PFSK-1 (cell line): ENCODE data around the gene TATDN3. TPM values are rescaled to one million over a fixed set of nuclear protein-coding genes. Genes with fewer than 3 reads are reported as not detected.

Experiments used
- FOXP2 ChIP-seq: optimal IDR thresholded peaks from 2 replicates; pipeline ENCODE3; 2011; ENCODE audit warnings: borderline replicate concordance, control low read depth, inconsistent platforms; ENCODE audit not compliant: insufficient read depth; ENCODE audit errors: extremely low read length, extremely low read depth
- POLR2AphosphoS5 ChIP-seq: IDR thresholded peaks from 2 replicates; pipeline ENCODE4 v1.6.1; 2012; ENCODE audit warnings: low read depth, mild to moderate bottlenecking, control low read depth, low read length, moderate library complexity
- REST ChIP-seq, 2 experiments: IDR thresholded peaks; 2 replicates each; pipeline versions ENCODE4 v1.6.1 to v1.8.0; 2011 to 2012; ENCODE audit warnings: low read depth in 2 of 2, low read length in 2 of 2, control low read depth in 1 of 2, inconsistent platforms in 1 of 2, mild to moderate bottlenecking in 1 of 2, moderate library complexity in 1 of 2; ENCODE audit not compliant: insufficient read depth in 1 of 2
- SIN3A ChIP-seq: IDR thresholded peaks from 2 replicates; pipeline ENCODE4 v1.6.1; 2012; ENCODE audit warnings: mild to moderate bottlenecking, low read length, moderate library complexity, borderline replicate concordance; ENCODE audit not compliant: insufficient read depth
- TAF1 ChIP-seq: IDR thresholded peaks from 2 replicates; pipeline ENCODE4 v1.6.1; 2012; ENCODE audit warnings: low read length, control low read depth, borderline replicate concordance; ENCODE audit not compliant: insufficient read depth
- polyA plus RNA-seq: library from polyadenylated mRNA; unstranded; fragments of >200 nt; gene quantifications from one replicate; pipeline ENCODE4 v1.2.1, GENCODE V29; 2012; ENCODE audit warnings: low read depth, missing spikeins; ENCODE audit not compliant: insufficient read length

Gene TATDN3, protein sequence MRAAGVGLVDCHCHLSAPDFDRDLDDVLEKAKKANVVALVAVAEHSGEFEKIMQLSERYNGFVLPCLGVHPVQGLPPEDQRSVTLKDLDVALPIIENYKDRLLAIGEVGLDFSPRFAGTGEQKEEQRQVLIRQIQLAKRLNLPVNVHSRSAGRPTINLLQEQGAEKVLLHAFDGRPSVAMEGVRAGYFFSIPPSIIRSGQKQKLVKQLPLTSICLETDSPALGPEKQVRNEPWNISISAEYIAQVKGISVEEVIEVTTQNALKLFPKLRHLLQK
- polyA plus RNA-seq, result 20.5 TPM

DNA sequence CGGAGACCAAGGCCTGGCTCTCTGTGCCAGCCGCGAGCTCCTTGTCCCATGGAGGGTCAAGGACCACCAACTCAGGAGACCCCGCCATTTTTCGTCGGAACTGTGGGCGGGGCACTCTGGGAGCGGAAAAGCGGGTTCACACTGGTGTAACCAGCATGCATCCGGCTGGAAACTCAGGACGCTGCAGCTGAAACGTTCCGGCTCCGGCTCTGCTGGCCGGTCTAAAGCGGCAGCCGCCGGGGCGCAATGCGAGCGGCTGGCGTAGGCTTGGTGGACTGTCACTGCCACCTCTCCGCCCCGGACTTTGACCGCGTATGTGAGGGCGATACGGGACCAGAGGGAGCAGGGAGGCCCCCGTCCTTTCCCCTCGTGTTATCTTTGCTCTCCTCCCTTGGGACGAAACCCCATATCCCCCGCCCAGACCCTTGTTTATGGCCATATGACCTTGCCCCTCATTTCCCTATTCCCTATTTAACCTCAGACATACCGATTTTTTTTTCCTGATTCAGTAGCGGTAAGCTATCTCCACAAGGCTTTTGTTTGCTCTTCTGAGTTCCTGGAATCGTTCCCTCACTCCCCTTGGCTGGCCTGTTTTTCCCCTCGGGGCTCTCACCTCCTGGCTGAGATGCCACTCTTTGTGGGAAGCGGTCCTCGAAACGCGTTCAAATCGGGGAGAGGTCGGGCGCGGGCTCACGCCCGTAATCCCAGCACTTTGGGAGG is at the start of gene TATDN3, which contains the start of gene NSL1:
Gene TATDN3, plus strand, starts transcription at position 219 of the 720 bp plus-strand sequence. Its CDS starts 28 bp downstream, at position 247.
Gene NSL1, minus strand, starts transcription at position 102 of the 720 bp plus-strand sequence. Its CDS starts 14 bp downstream, at position 88.
- TF ChIP-seq REST (IDR thresholded peaks at IDR 0.05; ENCODE audit: insufficient read depth in 1 of 2, low read depth in 2 of 2, low read length in 2 of 2), result peak; percentile 46 to 62; a peak in 3 of 4 replicates
- no peak for TF ChIP-seq SIN3A
- TF ChIP-seq POLR2AphosphoS5, result peak; percentile 98
- TF ChIP-seq FOXP2, result peak; percentile 67
- TF ChIP-seq TAF1, result peak; percentile 100

DNA sequence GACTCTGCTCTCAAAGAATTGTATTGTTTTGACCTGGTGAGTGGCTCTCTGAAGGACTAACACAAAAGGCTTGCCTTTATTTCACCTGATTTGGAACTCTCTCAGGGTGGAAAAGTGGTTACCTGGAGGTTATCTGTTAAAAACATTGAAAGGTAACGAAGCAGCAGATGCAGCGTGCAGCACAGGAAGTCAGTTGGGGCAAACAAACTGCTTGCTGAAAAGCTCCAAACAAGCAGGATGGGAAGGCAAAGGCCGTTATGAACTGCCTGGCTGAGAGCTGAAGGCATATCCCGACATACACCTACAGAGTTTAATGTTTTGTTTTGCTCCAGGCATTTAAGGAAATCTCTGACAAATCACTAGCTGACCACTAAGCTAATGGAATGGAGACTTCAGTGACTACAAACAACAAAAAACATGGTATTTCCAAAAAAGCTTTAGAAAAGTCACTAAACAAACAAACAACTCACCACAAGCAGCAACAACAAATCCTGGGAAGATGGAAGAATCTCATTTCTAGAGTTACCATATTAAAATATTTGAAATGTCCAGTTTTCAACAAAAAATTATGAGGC is 47.7 kb upstream of the TATDN3 start:
- TF ChIP-seq REST (IDR thresholded peaks at IDR 0.05; ENCODE audit: insufficient read depth in 1 of 2, low read depth in 2 of 2, low read length in 2 of 2) (no peak), SIN3A (no peak), FOXP2 (no peak), POLR2AphosphoS5 (no peak), TAF1 (no peak)

DNA sequence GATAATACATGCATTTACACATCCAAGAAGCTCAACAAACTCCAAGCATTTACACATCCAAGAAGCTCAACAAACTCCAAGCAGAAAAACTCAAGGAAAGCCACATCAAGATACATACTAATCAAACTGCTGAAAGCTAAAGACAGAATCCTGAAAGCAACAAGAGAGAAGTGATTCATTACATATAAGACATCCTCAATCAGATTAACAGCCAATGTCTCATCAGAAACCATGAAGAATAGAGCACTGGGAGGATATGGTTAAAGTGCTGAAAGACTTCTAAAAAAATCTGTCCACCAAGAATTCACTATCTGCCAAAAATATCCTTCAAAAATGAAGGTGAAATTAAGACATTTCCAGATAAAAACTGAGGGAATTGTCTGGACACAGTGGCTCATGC is 46.4 kb upstream of the TATDN3 start:
- no peak for TF ChIP-seq POLR2AphosphoS5
- no peak for TF ChIP-seq SIN3A
- no peak for TF ChIP-seq FOXP2
- no peak for TF ChIP-seq REST (IDR thresholded peaks at IDR 0.05; ENCODE audit: insufficient read depth in 1 of 2, low read depth in 2 of 2, low read length in 2 of 2)
- TF ChIP-seq TAF1, result no peak

DNA sequence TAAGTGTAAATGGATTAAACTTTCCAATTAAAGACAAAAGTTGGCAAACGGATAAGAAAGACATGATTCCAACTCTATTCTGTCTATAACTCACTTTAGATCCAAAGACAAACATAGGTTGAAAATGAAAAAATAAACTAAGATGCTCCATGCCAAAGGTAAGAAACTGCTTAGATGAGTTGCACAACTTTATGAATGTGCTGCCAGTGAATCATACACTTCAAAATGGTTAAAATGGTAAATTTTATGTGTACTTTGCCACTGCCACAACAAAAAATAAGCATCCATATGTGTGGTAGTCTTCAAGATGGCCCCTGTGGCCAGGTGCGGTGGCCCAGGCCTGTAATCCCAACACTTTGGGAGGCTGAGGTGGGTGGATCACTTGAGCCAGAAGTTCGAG is 45.1 kb upstream of the TATDN3 start:
- TF ChIP-seq FOXP2, result no peak
- TF ChIP-seq REST (IDR thresholded peaks at IDR 0.05; ENCODE audit: insufficient read depth in 1 of 2, low read depth in 2 of 2, low read length in 2 of 2), result no peak
